ENCODE measurements around the gene SLIT3. TPM values are rescaled to one million over a fixed set of nuclear protein-coding genes. Genes with fewer than 3 reads are reported as not detected.

Gene SLIT3
- total RNA-seq, 4 donors from 2014 or later: 0.72 to 37.4 (median 5.3) TPM

GRCh38 chr5:168756453-168757391, 544.2 kb downstream of the SLIT3 start:
- Histone ChIP-seq H3K9me3 (no peaks in the 10 kb centered on the region), H3K4me1 (no peaks in the 10 kb centered on the region), H3K4me3 (no peak overlapping the region), H3K36me3 (peaks cover 0 to 23% (median 0%) of the 10 kb centered on the region in 3 donors), H3K27me3 (peaks cover 0 to 12% (median 0%) of the 10 kb centered on the region in 4 donors), H3K27ac (no peak overlapping the region)
- 78 to 90% methylated on average over 7 to 10 of the region's 10 CpGs for WGBS, 2 donors
- intact Hi-C loops (cut with DNase I): no loop called here
- TF ChIP-seq POLR2A (IDR thresholded peaks at IDR 0.05) (no peak), CTCF (IDR thresholded peaks at IDR 0.05) (no peak)
- no peak for DNase-seq

- Histone ChIP-seq H3K36me3 (peaks cover 0 to 22% (median 0%) of the 10 kb centered on the region in 3 donors), H3K9me3 (no peaks in the 10 kb centered on the region), H3K4me1 (no peaks in the 10 kb centered on the region), H3K27me3 (peaks cover 0 to 12% (median 0%) of the 10 kb centered on the region in 4 donors), H3K4me3 (no peak overlapping the region), H3K27ac (no peak overlapping the region)
- no peak for DNase-seq
- TF ChIP-seq CTCF (IDR thresholded peaks at IDR 0.05): no peak
- intact Hi-C loops (cut with DNase I): no loop called here
- WGBS, 2 donors: 68 to 100% methylated on average over 1 to 2 of the region's 7 CpGs
These were observed 545.3 kb downstream of the SLIT3 start for GRCh38 chr5:168755548-168756093.

- no peak overlapping the region for H3K27ac ChIP-seq
- peaks cover 0 to 15% (median 0%) of the 10 kb centered on the region in 3 donors for H3K36me3 ChIP-seq
- no peaks in the 10 kb centered on the region for H3K4me1 ChIP-seq
- no peaks in the 10 kb centered on the region for H3K9me3 ChIP-seq
- no peak for DNase-seq
- H3K4me3 ChIP-seq: no peak overlapping the region
- no peak for TF ChIP-seq CTCF (IDR thresholded peaks at IDR 0.05)
- TF ChIP-seq POLR2A (IDR thresholded peaks at IDR 0.05): no peak
- WGBS, 2 donors: 90 to 95% methylated on average over 9 to 10 of the region's 11 CpGs
- peaks cover 0 to 20% (median 0%) of the 10 kb centered on the region in 4 donors for H3K27me3 ChIP-seq
- intact Hi-C loops (cut with DNase I): no loop called here
These were observed 547.2 kb downstream of the SLIT3 start for GRCh38 chr5:168753691-168754254.

GRCh38 chr5:168752416-168753190, 548.3 kb downstream of the SLIT3 start:
- WGBS, 2 donors: 77 to 80% methylated on average over 13 to 14 of the region's 18 CpGs
- intact Hi-C loops (cut with DNase I): no loop called here
- no peak for DNase-seq

More at GRCh38 chr5:168752416-168753190, 548.3 kb downstream of the SLIT3 start:
- no peak for TF ChIP-seq CTCF (IDR thresholded peaks at IDR 0.05)
- TF ChIP-seq POLR2A (IDR thresholded peaks at IDR 0.05): no peak
- Histone ChIP-seq H3K9me3 (no peaks in the 10 kb centered on the region), H3K4me3 (no peak overlapping the region), H3K27ac (no peak overlapping the region), H3K4me1 (no peaks in the 10 kb centered on the region), H3K27me3 (peaks cover 0 to 27% (median 0%) of the 10 kb centered on the region in 4 donors), H3K36me3 (peaks cover 0 to 15% (median 0%) of the 10 kb centered on the region in 3 donors)
